Astrocyte (in vitro differentiated cells and primary cell): ENCODE measurements around the gene UBL7.

Experiments
- EZH2 ChIP-seq: IDR thresholded peaks from 2 replicates; pipeline ENCODE4 v1.6.1; 2012; ENCODE audit warnings: mild to moderate bottlenecking, low read length, inconsistent platforms; ENCODE audit not compliant: insufficient read depth
- TF ChIP-seq, protein P1 (sequence below): IDR thresholded peaks from 2 replicates; pipeline ENCODE4 v1.5.1; 2011; ENCODE audit warnings: low read depth, mild to moderate bottlenecking, inconsistent platforms, low read length, moderate library complexity; ENCODE audit not compliant: insufficient read depth

DNA sequence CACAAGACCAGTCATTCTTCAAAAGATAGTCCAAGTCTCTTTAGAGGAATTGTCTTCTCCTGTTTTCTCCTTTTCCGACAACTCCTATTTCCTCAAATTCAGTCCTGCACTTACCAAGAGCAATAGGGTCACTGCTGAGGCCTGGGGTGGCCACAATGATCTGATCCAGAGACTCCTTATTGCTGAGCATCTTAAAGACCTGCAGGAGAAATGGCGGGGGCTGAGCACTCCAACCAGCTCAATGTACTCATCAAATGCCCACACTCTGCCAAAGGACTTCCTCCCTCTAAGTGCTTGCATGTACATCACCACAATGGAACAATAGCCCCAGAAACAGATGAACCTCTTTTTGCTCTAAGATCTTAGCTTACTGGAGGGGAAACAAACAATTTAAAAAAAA, 9.6 kb downstream of the UBL7 start:
- TF ChIP-seq, protein P1, sequence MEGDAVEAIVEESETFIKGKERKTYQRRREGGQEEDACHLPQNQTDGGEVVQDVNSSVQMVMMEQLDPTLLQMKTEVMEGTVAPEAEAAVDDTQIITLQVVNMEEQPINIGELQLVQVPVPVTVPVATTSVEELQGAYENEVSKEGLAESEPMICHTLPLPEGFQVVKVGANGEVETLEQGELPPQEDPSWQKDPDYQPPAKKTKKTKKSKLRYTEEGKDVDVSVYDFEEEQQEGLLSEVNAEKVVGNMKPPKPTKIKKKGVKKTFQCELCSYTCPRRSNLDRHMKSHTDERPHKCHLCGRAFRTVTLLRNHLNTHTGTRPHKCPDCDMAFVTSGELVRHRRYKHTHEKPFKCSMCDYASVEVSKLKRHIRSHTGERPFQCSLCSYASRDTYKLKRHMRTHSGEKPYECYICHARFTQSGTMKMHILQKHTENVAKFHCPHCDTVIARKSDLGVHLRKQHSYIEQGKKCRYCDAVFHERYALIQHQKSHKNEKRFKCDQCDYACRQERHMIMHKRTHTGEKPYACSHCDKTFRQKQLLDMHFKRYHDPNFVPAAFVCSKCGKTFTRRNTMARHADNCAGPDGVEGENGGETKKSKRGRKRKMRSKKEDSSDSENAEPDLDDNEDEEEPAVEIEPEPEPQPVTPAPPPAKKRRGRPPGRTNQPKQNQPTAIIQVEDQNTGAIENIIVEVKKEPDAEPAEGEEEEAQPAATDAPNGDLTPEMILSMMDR: no peak
- TF ChIP-seq EZH2: no peak
